ENCODE results near the gene SCAMP2. TPM values are rescaled to one million over a fixed set of nuclear protein-coding genes. Genes with fewer than 3 reads are reported as not detected.

SCAMP2 gene
- total RNA-seq, 2 donors from 2014 or later, result 33.5 to 36.9 TPM

DNA sequence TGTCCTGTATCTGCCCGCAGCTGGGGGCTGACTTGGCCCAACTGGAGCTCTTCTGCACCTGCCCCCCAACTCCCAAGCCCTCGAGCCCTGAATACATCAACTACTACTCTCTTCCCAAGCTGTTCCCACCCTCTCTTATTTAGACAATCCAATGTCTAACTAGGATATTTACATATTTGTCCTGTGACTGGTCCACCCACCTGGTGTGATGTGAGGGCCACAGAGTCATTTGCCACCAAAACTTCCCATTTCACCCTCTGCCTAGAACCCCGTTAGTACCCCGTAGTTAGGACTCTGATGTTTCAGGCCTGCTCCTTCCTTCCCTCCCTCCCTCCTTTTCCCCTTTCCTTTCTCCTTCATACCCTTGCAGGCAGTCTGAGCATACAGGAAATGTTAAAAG, 40.3 kb downstream of the SCAMP2 start:
- ATAC-seq, result no peak
- H3K27me3 ChIP-seq, result peaks cover 0 to 5% of the 10 kb centered on the region in 2 donors
- TF ChIP-seq POLR2A (IDR thresholded peaks at IDR 0.05), result no peak
- TF ChIP-seq, protein P1, sequence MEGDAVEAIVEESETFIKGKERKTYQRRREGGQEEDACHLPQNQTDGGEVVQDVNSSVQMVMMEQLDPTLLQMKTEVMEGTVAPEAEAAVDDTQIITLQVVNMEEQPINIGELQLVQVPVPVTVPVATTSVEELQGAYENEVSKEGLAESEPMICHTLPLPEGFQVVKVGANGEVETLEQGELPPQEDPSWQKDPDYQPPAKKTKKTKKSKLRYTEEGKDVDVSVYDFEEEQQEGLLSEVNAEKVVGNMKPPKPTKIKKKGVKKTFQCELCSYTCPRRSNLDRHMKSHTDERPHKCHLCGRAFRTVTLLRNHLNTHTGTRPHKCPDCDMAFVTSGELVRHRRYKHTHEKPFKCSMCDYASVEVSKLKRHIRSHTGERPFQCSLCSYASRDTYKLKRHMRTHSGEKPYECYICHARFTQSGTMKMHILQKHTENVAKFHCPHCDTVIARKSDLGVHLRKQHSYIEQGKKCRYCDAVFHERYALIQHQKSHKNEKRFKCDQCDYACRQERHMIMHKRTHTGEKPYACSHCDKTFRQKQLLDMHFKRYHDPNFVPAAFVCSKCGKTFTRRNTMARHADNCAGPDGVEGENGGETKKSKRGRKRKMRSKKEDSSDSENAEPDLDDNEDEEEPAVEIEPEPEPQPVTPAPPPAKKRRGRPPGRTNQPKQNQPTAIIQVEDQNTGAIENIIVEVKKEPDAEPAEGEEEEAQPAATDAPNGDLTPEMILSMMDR (IDR thresholded peaks at IDR 0.05), result no peak
- intact Hi-C loops (cut with DNase I), result no loop called here
- no peaks in the 10 kb centered on the region for H3K4me1 ChIP-seq
- no peaks in the 10 kb centered on the region for H3K9me3 ChIP-seq
- no peaks in the 10 kb centered on the region for H3K36me3 ChIP-seq (replicated peaks in 1 of 2; ENCODE audit: insufficient read depth in 1 of 2, low read depth in 2 of 2)
- no peak for DNase-seq
- 65 to 75% methylated on average over 4 of the region's 4 CpGs for WGBS, 2 donors
- no peak overlapping the region for H3K4me3 ChIP-seq
- no peak overlapping the region for H3K27ac ChIP-seq

DNA sequence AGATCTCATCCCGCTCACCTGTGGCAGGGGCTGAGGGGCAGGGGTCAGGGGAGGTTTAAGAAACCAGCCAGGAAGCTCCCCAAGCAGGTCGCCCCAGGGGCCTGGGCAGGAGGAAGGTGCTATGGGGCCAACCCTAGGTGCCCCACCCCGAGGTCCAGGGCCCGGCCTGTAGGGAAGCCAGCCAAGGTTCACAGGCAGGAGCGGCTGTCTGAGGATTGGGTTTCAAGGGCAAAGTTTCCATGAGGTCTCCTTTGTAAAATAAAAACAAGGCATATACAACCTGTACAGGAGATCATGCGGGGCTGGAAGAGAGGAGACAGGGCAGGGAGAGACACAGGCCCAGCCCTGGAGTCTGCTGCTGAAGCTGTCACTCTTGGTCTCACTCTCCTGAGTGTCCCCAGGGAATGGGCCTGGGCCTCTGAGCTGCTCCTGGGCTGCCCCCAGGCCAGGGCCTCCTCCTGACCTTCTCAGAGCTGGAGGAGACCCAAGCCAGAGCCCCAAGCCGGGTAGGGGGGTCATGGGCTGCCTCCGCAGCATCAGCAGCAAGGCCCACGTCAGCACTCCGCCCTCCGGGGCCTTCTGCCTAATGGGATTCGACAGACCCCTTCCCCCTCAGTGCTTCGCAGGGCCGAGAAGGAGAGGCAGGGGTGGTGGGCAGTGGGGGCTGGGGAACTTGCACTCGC, 41.2 kb downstream of the SCAMP2 start:
- intact Hi-C loops (cut with DNase I), result no loop called here
- 56 to 65% methylated on average over 8 to 15 of the region's 15 CpGs for WGBS, 2 donors
- Histone ChIP-seq H3K27ac (no peak overlapping the region), H3K36me3 (replicated peaks in 1 of 2; ENCODE audit: insufficient read depth in 1 of 2, low read depth in 2 of 2) (no peaks in the 10 kb centered on the region), H3K9me3 (no peaks in the 10 kb centered on the region), H3K27me3 (peaks cover 0 to 14% of the 10 kb centered on the region in 2 donors), H3K4me1 (peaks cover under 1% of the 10 kb centered on the region), H3K4me3 (no peak overlapping the region)
- no peak for TF ChIP-seq POLR2A (IDR thresholded peaks at IDR 0.05)
- TF ChIP-seq, protein P1 (IDR thresholded peaks at IDR 0.05), result no peak
- DNase-seq (no peak), ATAC-seq (no peak)

DNA sequence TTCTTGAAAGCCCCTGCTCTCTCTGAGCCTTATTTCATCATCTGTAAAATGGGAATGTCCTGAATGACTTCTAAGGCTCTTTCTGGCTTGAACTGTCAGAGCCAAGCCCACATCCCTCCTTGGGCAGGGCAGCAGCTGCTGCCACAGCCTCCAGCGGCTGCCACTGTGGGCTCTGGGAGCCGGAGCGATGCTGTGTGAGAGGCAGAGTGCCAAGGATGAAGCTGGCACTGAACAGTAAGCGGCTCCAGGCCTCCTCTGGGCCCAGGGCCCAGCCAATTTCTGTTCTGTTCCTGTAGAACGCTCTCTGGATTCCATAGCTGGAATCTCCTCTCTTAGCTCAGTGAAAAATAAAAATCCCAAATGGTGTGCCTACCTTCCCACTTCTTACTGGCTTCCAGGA, 42.3 kb downstream of the SCAMP2 start:
- WGBS, 2 donors, result 78% methylated on average over 5 of the region's 5 CpGs; no CpG with 5 or more reads in 1 of the 2 donors
- no peaks in the 10 kb centered on the region for H3K9me3 ChIP-seq
- DNase-seq, result no peak
- intact Hi-C loops (cut with DNase I), result no loop called here
- ATAC-seq, result no peak
- no peak overlapping the region for H3K4me3 ChIP-seq
- H3K4me1 ChIP-seq, result peaks cover 6% of the 10 kb centered on the region
- peaks cover 0 to 18% of the 10 kb centered on the region in 2 donors for H3K27me3 ChIP-seq
- H3K36me3 ChIP-seq (replicated peaks in 1 of 2; ENCODE audit: insufficient read depth in 1 of 2, low read depth in 2 of 2), result no peaks in the 10 kb centered on the region
- no peak overlapping the region for H3K27ac ChIP-seq
- TF ChIP-seq POLR2A (IDR thresholded peaks at IDR 0.05), result no peak
- TF ChIP-seq, protein P1 (IDR thresholded peaks at IDR 0.05), result no peak

DNA sequence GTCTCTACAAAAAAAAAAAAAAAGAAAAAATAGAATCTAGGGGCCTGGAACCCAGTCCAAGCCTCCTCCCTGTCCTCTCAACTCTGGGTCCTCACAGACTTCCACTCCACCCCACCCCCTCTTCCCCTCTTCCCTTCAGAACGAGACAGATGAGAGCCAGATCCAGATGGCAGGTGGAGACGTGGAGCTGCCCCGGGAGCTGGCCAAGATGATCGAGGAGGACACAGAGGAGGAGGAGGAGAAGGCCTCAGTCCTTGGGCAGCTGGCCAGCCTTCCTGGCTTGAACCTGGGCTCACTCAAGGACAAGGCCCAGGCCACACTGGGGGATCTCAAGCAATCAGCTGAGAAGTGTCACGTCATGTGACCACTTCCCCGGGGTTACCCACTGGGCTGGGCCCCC, 43.2 kb downstream of the SCAMP2 start:
- TF ChIP-seq, protein P1 (IDR thresholded peaks at IDR 0.05), result no peak
- TF ChIP-seq POLR2A (IDR thresholded peaks at IDR 0.05), result no peak
- no peaks in the 10 kb centered on the region for H3K36me3 ChIP-seq (replicated peaks in 1 of 2; ENCODE audit: insufficient read depth in 1 of 2, low read depth in 2 of 2)
- H3K9me3 ChIP-seq, result no peaks in the 10 kb centered on the region
- ATAC-seq, result no peak
- no peak overlapping the region for H3K4me3 ChIP-seq
- no peak overlapping the region for H3K27ac ChIP-seq
- peaks cover 6% of the 10 kb centered on the region for H3K4me1 ChIP-seq
- no peak for DNase-seq
- intact Hi-C loops (cut with DNase I), result no loop called here
- 34 to 42% methylated on average over 3 to 6 of the region's 6 CpGs for WGBS, 2 donors
- peaks cover 0 to 18% of the 10 kb centered on the region in 2 donors for H3K27me3 ChIP-seq

DNA sequence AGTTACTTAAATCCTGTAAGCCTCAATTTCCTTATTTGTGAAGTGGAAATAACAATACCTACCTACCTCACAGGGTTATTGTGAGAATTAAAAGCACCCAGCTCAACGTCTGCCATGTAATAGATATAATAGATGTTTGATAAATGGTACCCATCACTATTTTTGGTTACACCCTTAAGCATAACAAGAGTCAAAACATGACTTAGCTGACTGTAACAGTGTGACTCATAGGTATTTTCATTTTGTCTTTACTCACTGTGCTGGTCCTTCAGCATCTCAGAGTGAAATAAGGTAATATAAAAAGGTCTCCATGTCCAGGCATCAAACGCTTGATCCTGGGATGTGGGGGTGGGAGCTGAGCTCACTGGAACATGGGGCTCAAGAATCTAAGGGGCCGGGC, 43.7 kb downstream of the SCAMP2 start:
- peaks cover 6% of the 10 kb centered on the region for H3K4me1 ChIP-seq
- 49 to 75% methylated on average over 3 of the region's 3 CpGs for WGBS, 2 donors
- TF ChIP-seq, protein P1 (IDR thresholded peaks at IDR 0.05), result no peak
- no peak for TF ChIP-seq POLR2A (IDR thresholded peaks at IDR 0.05)
- no peak overlapping the region for H3K27ac ChIP-seq
- intact Hi-C loops (cut with DNase I), result no loop called here
- peaks cover 0 to 18% of the 10 kb centered on the region in 2 donors for H3K27me3 ChIP-seq
- no peaks in the 10 kb centered on the region for H3K9me3 ChIP-seq
- no peak overlapping the region for H3K4me3 ChIP-seq
- H3K36me3 ChIP-seq (replicated peaks in 1 of 2; ENCODE audit: insufficient read depth in 1 of 2, low read depth in 2 of 2), result no peaks in the 10 kb centered on the region
- DNase-seq, result no peak
- no peak for ATAC-seq
